Activated CD4-positive, alpha-beta memory T cell treated with anti-CD3 and anti-CD28 coated beads, Interleukin-2, amount 10 ng/mL, durations not matched to agents 7 days and 5 days (primary cell): ENCODE measurements around the gene ADGRL3. TPM values are rescaled to one million over a fixed set of nuclear protein-coding genes. Genes with fewer than 3 reads are reported as not detected.

Source experiments
- CTCF ChIA-PET: fragments of 350-600 bp; sonication (Branson Sonifier 250); formaldehyde crosslinking; loops from one replicate; lab custom pipeline; 2021; ENCODE audit warnings: antibody characterized with exemption, inconsistent platforms; lab: Charles Lee
- POLR2A ChIA-PET: fragments of 350-600 bp; sonication (Branson Sonifier 250); formaldehyde crosslinking; loops from one replicate; lab custom pipeline; 2021; ENCODE audit warnings: antibody characterized with exemption; lab: Charles Lee
- DNase-seq: peaks from one replicate; pipeline ENCODE4 v3.0.0-alpha.2; 2020
- H3K27ac Mint-ChIP-seq: one replicate; pipeline ENCODE4 v1.8.0; 2021; ENCODE audit warnings: mild to moderate bottlenecking, mixed read lengths
- H3K27me3 Mint-ChIP-seq: one replicate; pipeline ENCODE4 v1.8.0; 2021; ENCODE audit warnings: mixed read lengths
- H3K36me3 Mint-ChIP-seq: one replicate; pipeline ENCODE4 v1.8.0; 2021; ENCODE audit warnings: low read depth, mixed read lengths
- H3K4me1 Mint-ChIP-seq: one replicate; pipeline ENCODE4 v1.8.0; 2021; ENCODE audit warnings: mixed read lengths
- H3K4me3 Mint-ChIP-seq: one replicate; pipeline ENCODE4 v1.8.0; 2021; ENCODE audit warnings: mild to moderate bottlenecking, mixed read lengths
- H3K9me3 Mint-ChIP-seq: one replicate; pipeline ENCODE4 v1.8.0; 2021; ENCODE audit warnings: mixed read lengths
- total RNA-seq, 2 experiments: library from RNA; stranded (reverse); gene quantifications; one replicate each; pipeline ENCODE4 v1.2.3, GENCODE V29; 2021

The ADGRL3 gene
- total RNA-seq, 2 experiments from 2014 or later: not detected

DNA sequence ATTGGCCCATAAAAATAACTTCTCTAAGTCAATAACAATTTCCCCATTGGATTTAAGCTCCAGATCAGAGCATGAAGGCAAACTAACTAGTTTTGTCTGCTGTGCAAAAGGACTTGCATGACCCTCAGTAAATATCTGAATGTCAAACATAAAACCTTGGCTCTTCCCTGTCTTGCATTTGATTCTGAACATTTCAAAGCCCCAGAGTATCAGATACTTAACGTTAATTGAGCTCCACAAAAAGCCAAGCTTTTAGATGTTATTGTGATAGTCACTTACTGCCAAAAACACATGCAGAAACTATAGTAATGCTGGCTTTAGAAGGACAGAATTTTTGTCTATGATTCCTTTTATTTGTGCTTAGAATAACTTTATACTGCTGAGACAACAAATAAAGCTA, 664.2 kb downstream of the ADGRL3 start:
- no peak overlapping the region for H3K4me3 Mint-ChIP-seq
- ChIA-PET POLR2A (no interaction called here), CTCF (no interaction called here)
- no peak for DNase-seq
- no peaks in the 10 kb centered on the region for H3K27me3 Mint-ChIP-seq
- no peak overlapping the region for H3K27ac Mint-ChIP-seq
- no peaks in the 10 kb centered on the region for H3K4me1 Mint-ChIP-seq
- H3K9me3 Mint-ChIP-seq: no peaks in the 10 kb centered on the region
- no peaks in the 10 kb centered on the region for H3K36me3 Mint-ChIP-seq

DNA sequence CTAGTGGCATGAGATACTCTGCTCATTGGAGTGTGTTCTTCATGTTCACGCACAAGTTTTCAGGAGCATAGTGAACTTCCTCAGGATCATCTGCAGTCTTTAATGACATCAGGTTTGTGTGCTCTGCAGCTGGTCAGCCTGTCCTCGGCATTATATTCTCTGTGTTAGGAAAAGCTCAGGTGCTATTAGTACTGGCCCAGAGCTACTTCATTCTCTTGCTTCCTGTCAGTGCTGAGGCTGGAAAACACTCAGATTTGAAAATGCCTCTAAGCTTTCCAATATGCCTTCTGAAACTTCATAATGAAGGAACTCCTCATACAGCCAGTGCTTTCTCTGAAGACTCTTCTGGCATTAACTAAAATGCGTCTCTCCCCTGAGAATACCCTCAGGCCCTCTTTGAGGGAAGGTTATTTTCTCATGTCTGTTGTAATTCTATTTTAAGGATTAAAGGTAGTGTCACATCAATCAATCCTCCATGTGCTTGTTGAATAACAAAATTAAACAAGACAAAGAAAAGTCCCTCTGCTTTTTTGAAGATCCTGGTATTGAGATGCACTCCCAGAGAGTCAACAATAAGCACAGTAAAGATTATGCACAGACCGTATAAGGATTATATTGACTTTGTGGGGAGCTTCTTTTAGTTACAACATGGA, 666.4 kb downstream of the ADGRL3 start:
- no peaks in the 10 kb centered on the region for H3K36me3 Mint-ChIP-seq

GRCh38 chr4:61872983-61873382, 672.9 kb downstream of the ADGRL3 start:
- H3K36me3 Mint-ChIP-seq: no peaks in the 10 kb centered on the region

More for the DNA sequence above, 666.4 kb downstream of the ADGRL3 start:
- no peak overlapping the region for H3K27ac Mint-ChIP-seq
- H3K4me3 Mint-ChIP-seq: no peak overlapping the region
- ChIA-PET CTCF (no interaction called here), POLR2A (no interaction called here)
- H3K27me3 Mint-ChIP-seq: no peaks in the 10 kb centered on the region
- DNase-seq: no peak
- no peaks in the 10 kb centered on the region for H3K4me1 Mint-ChIP-seq
- H3K9me3 Mint-ChIP-seq: no peaks in the 10 kb centered on the region

GRCh38 chr4:61877266-61877665, 677.1 kb downstream of the ADGRL3 start:
- POLR2A ChIA-PET: no interaction called here
- Mint-ChIP-seq H3K4me1 (no peaks in the 10 kb centered on the region), H3K4me3 (no peak overlapping the region), H3K36me3 (no peaks in the 10 kb centered on the region), H3K9me3 (peaks cover 1% of the 10 kb centered on the region), H3K27me3 (no peaks in the 10 kb centered on the region), H3K27ac (no peak overlapping the region)
- CTCF ChIA-PET: no interaction called here
- no peak for DNase-seq

More at GRCh38 chr4:61872983-61873382, 672.9 kb downstream of the ADGRL3 start:
- Mint-ChIP-seq H3K27me3 (no peaks in the 10 kb centered on the region), H3K4me1 (no peaks in the 10 kb centered on the region), H3K4me3 (no peak overlapping the region), H3K27ac (no peak overlapping the region), H3K9me3 (no peaks in the 10 kb centered on the region)
- ChIA-PET CTCF (no interaction called here), POLR2A (no interaction called here)
- DNase-seq: no peak

DNA sequence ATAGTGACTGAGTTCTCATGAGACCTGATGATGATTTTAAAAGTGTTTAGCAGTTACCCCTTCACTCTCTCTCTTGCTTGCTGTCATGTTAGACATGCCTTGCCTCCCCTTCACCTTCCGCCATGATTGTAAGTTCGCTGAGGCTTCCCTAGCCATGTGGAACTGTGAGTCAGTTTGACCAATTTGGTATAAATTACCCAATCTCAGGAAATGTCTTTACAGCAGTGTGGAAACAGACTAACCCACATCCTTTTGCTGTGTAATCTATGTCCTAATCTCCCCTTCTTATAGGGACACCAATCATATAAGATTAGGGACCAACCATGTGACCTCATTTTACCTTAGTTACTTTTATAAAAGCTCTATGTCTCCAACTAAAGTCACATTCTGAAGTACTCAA, 677.8 kb downstream of the ADGRL3 start:
- POLR2A ChIA-PET: no interaction called here
- no peak overlapping the region for H3K4me3 Mint-ChIP-seq
- H3K27me3 Mint-ChIP-seq: no peaks in the 10 kb centered on the region
- H3K9me3 Mint-ChIP-seq: peaks cover 5% of the 10 kb centered on the region
- no peaks in the 10 kb centered on the region for H3K4me1 Mint-ChIP-seq
- CTCF ChIA-PET: no interaction called here
- no peak for DNase-seq
- H3K36me3 Mint-ChIP-seq: no peaks in the 10 kb centered on the region
- H3K27ac Mint-ChIP-seq: no peak overlapping the region

GRCh38 chr4:61882381-61882780, 682.3 kb downstream of the ADGRL3 start:
- Mint-ChIP-seq H3K27me3 (no peaks in the 10 kb centered on the region), H3K9me3 (peaks cover 5% of the 10 kb centered on the region), H3K27ac (no peak overlapping the region), H3K4me3 (no peak overlapping the region), H3K4me1 (no peaks in the 10 kb centered on the region), H3K36me3 (no peaks in the 10 kb centered on the region)
- no peak for DNase-seq
- ChIA-PET CTCF (no interaction called here), POLR2A (no interaction called here)

DNA sequence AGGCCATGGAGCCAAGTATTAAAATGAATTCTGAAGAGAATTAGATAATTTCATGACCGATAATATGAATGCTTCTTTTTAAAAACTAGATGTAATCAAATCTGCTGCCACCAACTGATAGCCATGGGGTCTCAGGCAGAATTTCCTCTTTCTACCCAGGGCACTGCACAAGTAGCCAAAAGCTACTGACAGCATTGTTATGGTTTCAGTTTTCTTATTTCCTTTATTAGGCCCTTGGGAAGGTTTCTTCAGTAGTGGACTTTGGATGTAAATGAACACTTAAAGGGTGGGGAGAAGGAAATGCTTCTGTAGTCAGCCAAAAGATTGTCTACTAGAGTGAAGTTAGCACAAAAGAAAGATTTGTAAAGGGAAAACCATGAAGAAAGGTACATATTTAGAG, 686.0 kb downstream of the ADGRL3 start:
- Mint-ChIP-seq H3K27me3 (no peaks in the 10 kb centered on the region), H3K4me3 (no peak overlapping the region), H3K9me3 (peaks cover 5% of the 10 kb centered on the region), H3K36me3 (no peaks in the 10 kb centered on the region), H3K27ac (no peak overlapping the region), H3K4me1 (no peaks in the 10 kb centered on the region)
- POLR2A ChIA-PET: no interaction called here
- CTCF ChIA-PET: no interaction called here
- no peak for DNase-seq

DNA sequence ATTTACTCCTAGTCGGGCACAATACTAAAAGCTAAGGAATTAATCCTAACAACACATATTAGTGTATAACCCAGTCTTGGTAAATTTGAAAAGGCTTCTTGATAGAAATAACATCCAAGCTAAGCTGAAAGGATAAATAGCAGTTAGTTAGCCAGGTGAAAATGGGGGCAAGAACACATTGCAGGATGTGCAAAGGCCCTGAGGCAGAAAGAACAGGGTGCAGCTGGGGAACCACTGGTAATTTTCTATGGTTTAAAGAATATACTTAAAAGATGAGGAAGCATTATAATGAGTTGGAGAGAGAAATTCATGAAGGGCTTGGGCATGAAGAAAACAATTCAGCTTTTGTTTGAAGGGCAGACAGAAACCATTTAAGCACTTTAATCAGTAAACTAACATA, 689.0 kb downstream of the ADGRL3 start:
- CTCF ChIA-PET: no interaction called here
- H3K27ac Mint-ChIP-seq: no peak overlapping the region
- H3K36me3 Mint-ChIP-seq: no peaks in the 10 kb centered on the region
- DNase-seq: no peak
- POLR2A ChIA-PET: no interaction called here
- H3K9me3 Mint-ChIP-seq: no peaks in the 10 kb centered on the region
- H3K27me3 Mint-ChIP-seq: no peaks in the 10 kb centered on the region
- no peak overlapping the region for H3K4me3 Mint-ChIP-seq
- no peaks in the 10 kb centered on the region for H3K4me1 Mint-ChIP-seq

DNA sequence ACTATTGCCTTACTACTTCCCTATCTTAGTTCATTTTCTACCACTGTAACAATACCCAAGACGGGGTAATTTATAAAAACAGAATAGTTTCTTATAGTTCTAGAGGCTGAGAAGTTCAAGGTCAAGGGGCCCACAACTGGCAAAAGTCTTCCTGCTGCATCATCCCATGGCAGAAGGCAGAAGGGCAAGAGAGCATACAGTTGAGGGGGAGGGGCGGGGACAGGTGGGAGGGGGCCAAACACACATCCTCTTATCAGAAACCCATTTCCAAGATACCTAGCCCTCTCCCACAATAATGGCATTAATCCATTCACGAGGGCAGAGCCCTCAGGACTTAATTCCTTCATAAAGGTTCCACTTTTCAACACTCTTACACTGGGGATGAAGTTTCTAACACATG, 690.2 kb downstream of the ADGRL3 start:
- POLR2A ChIA-PET: no interaction called here
- no peak overlapping the region for H3K4me3 Mint-ChIP-seq
- CTCF ChIA-PET: no interaction called here
- H3K4me1 Mint-ChIP-seq: no peaks in the 10 kb centered on the region
- H3K27ac Mint-ChIP-seq: no peak overlapping the region
- peaks cover 3% of the 10 kb centered on the region for H3K9me3 Mint-ChIP-seq
- no peak for DNase-seq
- no peaks in the 10 kb centered on the region for H3K27me3 Mint-ChIP-seq
- no peaks in the 10 kb centered on the region for H3K36me3 Mint-ChIP-seq

DNA sequence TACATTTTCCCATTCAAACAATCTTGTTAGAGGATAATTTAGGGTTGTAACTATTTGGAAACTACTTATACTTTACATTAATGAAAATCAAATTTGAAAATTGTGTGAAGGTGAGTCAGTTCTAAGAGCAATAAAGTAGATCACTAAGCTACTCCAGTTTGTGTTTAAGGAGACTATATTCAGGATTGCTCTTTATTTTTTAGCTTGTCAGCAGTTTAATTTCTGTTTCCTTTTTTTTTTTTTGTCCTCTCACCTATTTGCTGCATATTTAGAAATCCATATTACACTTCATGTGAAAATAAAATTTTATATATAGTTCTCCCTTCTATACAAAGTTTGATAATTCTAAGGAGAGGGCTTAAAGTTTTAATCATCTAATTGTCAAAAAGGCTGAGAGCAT, 691.8 kb downstream of the ADGRL3 start:
- H3K27ac Mint-ChIP-seq: no peak overlapping the region
- H3K27me3 Mint-ChIP-seq: no peaks in the 10 kb centered on the region
- H3K36me3 Mint-ChIP-seq: no peaks in the 10 kb centered on the region
- CTCF ChIA-PET: no interaction called here
- POLR2A ChIA-PET: no interaction called here
- no peaks in the 10 kb centered on the region for H3K4me1 Mint-ChIP-seq
- H3K9me3 Mint-ChIP-seq: peaks cover 3% of the 10 kb centered on the region
- no peak overlapping the region for H3K4me3 Mint-ChIP-seq
- DNase-seq: no peak

GRCh38 chr4:61896634-61897033, 696.5 kb downstream of the ADGRL3 start:
- POLR2A ChIA-PET: no interaction called here

DNA sequence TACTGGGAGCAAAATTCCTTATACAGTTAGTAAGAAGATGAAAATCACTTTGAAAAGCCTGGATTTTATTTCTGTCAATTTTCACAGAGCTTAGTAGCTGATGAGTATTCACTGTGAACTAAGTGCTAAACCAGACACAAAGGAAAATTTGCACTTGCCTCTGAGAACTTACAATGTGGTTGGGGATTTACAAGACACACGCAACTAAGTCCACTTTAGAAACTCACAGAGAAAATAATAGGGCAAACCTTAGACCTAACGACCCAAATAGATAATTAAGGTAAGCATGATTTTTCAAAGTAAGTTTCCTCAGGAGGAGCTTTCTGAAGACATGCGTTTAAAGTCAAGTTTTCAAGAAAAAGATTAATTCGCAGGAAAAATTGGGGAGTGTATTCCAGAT, 708.9 kb downstream of the ADGRL3 start:
- Mint-ChIP-seq H3K27ac (no peak overlapping the region), H3K9me3 (no peaks in the 10 kb centered on the region), H3K4me1 (no peaks in the 10 kb centered on the region), H3K36me3 (no peaks in the 10 kb centered on the region), H3K4me3 (no peak overlapping the region), H3K27me3 (no peaks in the 10 kb centered on the region)
- DNase-seq: no peak
- CTCF ChIA-PET: no interaction called here
- POLR2A ChIA-PET: no interaction called here

More at GRCh38 chr4:61896634-61897033, 696.5 kb downstream of the ADGRL3 start:
- DNase-seq: no peak
- Mint-ChIP-seq H3K36me3 (no peaks in the 10 kb centered on the region), H3K4me3 (no peak overlapping the region), H3K27ac (no peak overlapping the region), H3K4me1 (no peaks in the 10 kb centered on the region), H3K27me3 (no peaks in the 10 kb centered on the region), H3K9me3 (peaks cover 7% of the 10 kb centered on the region)
- CTCF ChIA-PET: no interaction called here

GRCh38 chr4:61911313-61911756, 711.2 kb downstream of the ADGRL3 start:
- CTCF ChIA-PET: no interaction called here
- Mint-ChIP-seq H3K4me1 (no peaks in the 10 kb centered on the region), H3K27me3 (no peaks in the 10 kb centered on the region), H3K36me3 (no peaks in the 10 kb centered on the region), H3K9me3 (no peaks in the 10 kb centered on the region), H3K27ac (no peak overlapping the region), H3K4me3 (no peak overlapping the region)
- POLR2A ChIA-PET: no interaction called here
- DNase-seq: no peak

DNA sequence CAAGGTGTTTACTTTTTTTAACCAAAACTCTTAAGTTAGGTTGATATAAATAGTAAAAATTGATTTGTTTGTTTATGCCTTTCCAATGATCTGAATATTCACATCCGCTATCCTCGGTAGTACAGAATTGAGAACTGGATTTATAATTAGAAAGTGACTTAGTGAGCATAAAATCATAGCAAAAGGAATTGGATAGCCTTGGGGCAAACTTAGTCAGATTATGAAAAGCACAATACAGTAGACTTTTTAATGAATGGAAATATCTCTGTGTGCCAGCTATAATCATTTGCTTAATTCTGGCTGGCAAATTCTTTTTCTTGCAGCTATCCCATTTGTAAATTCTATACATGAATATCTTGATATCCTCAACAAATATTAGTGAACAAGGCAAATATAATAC, 713.5 kb downstream of the ADGRL3 start:
- Mint-ChIP-seq H3K9me3 (no peaks in the 10 kb centered on the region), H3K27me3 (no peaks in the 10 kb centered on the region), H3K36me3 (no peaks in the 10 kb centered on the region), H3K4me3 (no peak overlapping the region), H3K4me1 (no peaks in the 10 kb centered on the region), H3K27ac (no peak overlapping the region)
- ChIA-PET POLR2A (no interaction called here), CTCF (no interaction called here)
- DNase-seq: no peak
